WTC11 (cell line): ENCODE data around the gene SLC13A2.

Experiments used
- ATF1 ChIP-seq: sonication (generic); formaldehyde crosslinking; IDR thresholded peaks from 2 replicates; pipeline ENCODE4 v1.8.1; 2023; ENCODE audit warnings: mild to moderate bottlenecking, moderate library complexity, missing genetic modification reagents
- ATF6 ChIP-seq: sonication (generic); formaldehyde crosslinking; IDR thresholded peaks from 2 replicates; pipeline ENCODE4 v1.8.1; 2023; ENCODE audit warnings: mild to moderate bottlenecking, missing genetic modification reagents
- CTCF ChIP-seq: fragments of 200-600 bp; IDR thresholded peaks from 2 replicates; pipeline ENCODE4 v1.8.0; 2022; ENCODE audit warnings: antibody characterized with exemption
- GABPB1 ChIP-seq: sonication (generic); formaldehyde crosslinking; IDR thresholded peaks from 2 replicates; pipeline ENCODE4 v1.8.1; 2023; ENCODE audit warnings: mild to moderate bottlenecking, missing genetic modification reagents
- JUN ChIP-seq: sonication (generic); formaldehyde crosslinking; IDR thresholded peaks from 2 replicates; pipeline ENCODE4 v1.8.0; 2023; ENCODE audit warnings: mild to moderate bottlenecking, missing genetic modification reagents
- MXD4 ChIP-seq: fragments of 250-450 bp; sonication (Bioruptor Pico); IDR thresholded peaks from 2 replicates; pipeline ENCODE4 v1.8.0; 2021; ENCODE audit warnings: mild to moderate bottlenecking, moderate library complexity, borderline replicate concordance
- NFYB ChIP-seq: sonication (generic); formaldehyde crosslinking; conservative IDR thresholded peaks from 2 replicates; pipeline ENCODE4 v1.8.0; 2022; ENCODE audit warnings: low read depth, missing genetic modification reagents
- PRRX2 ChIP-seq: fragments of 250-450 bp; sonication (Bioruptor Pico); IDR thresholded peaks from 2 replicates; pipeline ENCODE4 v1.8.0; 2021; ENCODE audit warnings: mild to moderate bottlenecking
- ZNF232 ChIP-seq: sonication (generic); formaldehyde crosslinking; IDR thresholded peaks from 2 replicates; pipeline ENCODE4 v1.8.0; 2022; ENCODE audit warnings: mild to moderate bottlenecking, missing genetic modification reagents

- TF ChIP-seq CTCF (no peak), JUN (no peak), ATF1 (CRISPR knock-in tag) (no peak), PRRX2 (no peak), GABPB1 (CRISPR knock-in tag) (no peak), ZNF232 (CRISPR knock-in tag) (no peak), NFYB (CRISPR knock-in tag) (no peak), MXD4 (CRISPR knock-in tag) (no peak), ATF6 (no peak)
Observed at GRCh38 chr17:28466521-28467048, 6.9 kb upstream of the SLC13A2 start.
